ENCODE data around the gene UQCRH. TPM values are rescaled to one million over a fixed set of nuclear protein-coding genes. Genes with fewer than 3 reads are reported as not detected.
"Not testable (repeated sequence)": the region's sequence is repeated elsewhere in the genome, so short reads cannot be mapped to it uniquely, and the experiment has no call there.

Gene UQCRH
- total RNA-seq, 2 experiments from 2014 or later: 101 to 103 TPM

GRCh38 chr1:46352363-46352762, 48.9 kb downstream of the UQCRH start:
- ChIA-PET POLR2A (no interaction called here), CTCF (no interaction called here)
- peaks cover 7% of the 10 kb centered on the region for H3K4me1 ChIP-seq (ENCODE audit: insufficient read depth, low read length)
- peaks cover 63% of the 10 kb centered on the region for H3K36me3 ChIP-seq (ENCODE audit: insufficient read depth, low read length)
- no peak overlapping the region for H3K4me3 ChIP-seq (ENCODE audit: low read length)
- ATAC-seq (ENCODE audit: poor library complexity): no peak
- Mint-ChIP-seq H3K36me3 (ENCODE audit: low read depth) (peaks cover 80% of the 10 kb centered on the region), H3K4me1 (ENCODE audit: low read depth) (peaks cover 5% of the 10 kb centered on the region), H3K9me3 (no peaks in the 10 kb centered on the region), H3K27me3 (no peaks in the 10 kb centered on the region), H3K4me3 (no peak overlapping the region), H3K27ac (no peak overlapping the region)
- TF ChIP-seq CTCF (IDR thresholded peaks at IDR 0.05): no peak
- no peaks in the 10 kb centered on the region for H3K9me3 ChIP-seq (ENCODE audit: control insufficient read depth in 1 of 2, insufficient read depth in 1 of 2, low read length in 2 of 2)
- intact Hi-C loops (cut with DNase I, micrococcal nuclease): no loop called here
- no peak for DNase-seq
- H3K27me3 ChIP-seq (ENCODE audit: control insufficient read depth in 1 of 2, insufficient read depth in 2 of 2, low read length in 2 of 2): no peaks in the 10 kb centered on the region
- H3K27ac ChIP-seq (ENCODE audit: low read depth in 1 of 2, low read length in 2 of 2): no peak overlapping the region

- H3K4me1 ChIP-seq (ENCODE audit: insufficient read depth, low read length); H3K27me3 Mint-ChIP-seq; DNase-seq; H3K27me3 ChIP-seq (ENCODE audit: control insufficient read depth in 1 of 2, insufficient read depth in 2 of 2, low read length in 2 of 2); H3K4me3 ChIP-seq (ENCODE audit: low read length); CTCF ChIA-PET; intact Hi-C loops (cut with DNase I, micrococcal nuclease); H3K4me3 Mint-ChIP-seq; H3K4me1 Mint-ChIP-seq (ENCODE audit: low read depth); H3K9me3 Mint-ChIP-seq; H3K27ac Mint-ChIP-seq; ATAC-seq (ENCODE audit: poor library complexity); H3K9me3 ChIP-seq (ENCODE audit: control insufficient read depth in 1 of 2, insufficient read depth in 1 of 2, low read length in 2 of 2); H3K27ac ChIP-seq (ENCODE audit: low read depth in 1 of 2, low read length in 2 of 2): not testable (repeated sequence)
- H3K36me3 Mint-ChIP-seq (ENCODE audit: low read depth): peaks cover 80% of the 10 kb centered on the region
- POLR2A ChIA-PET: interaction anchor here (0.6 kb wide), 1 partner anchor 647 kb away, joined by 3 read pairs; no protein-coding TSS in a partner anchor
- H3K36me3 ChIP-seq (ENCODE audit: insufficient read depth, low read length): peaks cover 54% of the 10 kb centered on the region
Observed at GRCh38 chr1:46355920-46356319, 52.4 kb downstream of the UQCRH start.

- H3K36me3 Mint-ChIP-seq (ENCODE audit: low read depth): peaks cover 81% of the 10 kb centered on the region
- Histone ChIP-seq H3K4me3 (ENCODE audit: low read length) (no peak overlapping the region), H3K4me1 (ENCODE audit: insufficient read depth, low read length) (no peaks in the 10 kb centered on the region), H3K27me3 (ENCODE audit: control insufficient read depth in 1 of 2, insufficient read depth in 2 of 2, low read length in 2 of 2) (no peaks in the 10 kb centered on the region), H3K36me3 (ENCODE audit: insufficient read depth, low read length) (peaks cover 57% of the 10 kb centered on the region), H3K9me3 (ENCODE audit: control insufficient read depth in 1 of 2, insufficient read depth in 1 of 2, low read length in 2 of 2) (no peaks in the 10 kb centered on the region), H3K27ac (ENCODE audit: low read depth in 1 of 2, low read length in 2 of 2) (no peak overlapping the region)
- no peak overlapping the region for H3K4me3 Mint-ChIP-seq
- ChIA-PET CTCF (no interaction called here), POLR2A (no interaction called here)
- TF ChIP-seq CTCF (IDR thresholded peaks at IDR 0.05): no peak
- no peak for DNase-seq
- no peaks in the 10 kb centered on the region for H3K27me3 Mint-ChIP-seq
- no peak for ATAC-seq (ENCODE audit: poor library complexity)
- H3K4me1 Mint-ChIP-seq (ENCODE audit: low read depth): no peaks in the 10 kb centered on the region
- no peaks in the 10 kb centered on the region for H3K9me3 Mint-ChIP-seq
- intact Hi-C loops (cut with DNase I, micrococcal nuclease): no loop called here
- no peak overlapping the region for H3K27ac Mint-ChIP-seq
Observed at GRCh38 chr1:46362158-46362557, 58.7 kb downstream of the UQCRH start.

- no peak for ATAC-seq (ENCODE audit: poor library complexity)
- intact Hi-C loops (cut with DNase I, micrococcal nuclease): no loop called here
- no peaks in the 10 kb centered on the region for H3K4me1 Mint-ChIP-seq (ENCODE audit: low read depth)
- ChIA-PET CTCF (no interaction called here), POLR2A (no interaction called here)
- peaks cover 57% of the 10 kb centered on the region for H3K36me3 ChIP-seq (ENCODE audit: insufficient read depth, low read length)
- H3K27me3 ChIP-seq (ENCODE audit: control insufficient read depth in 1 of 2, insufficient read depth in 2 of 2, low read length in 2 of 2): no peaks in the 10 kb centered on the region
- no peaks in the 10 kb centered on the region for H3K9me3 Mint-ChIP-seq
- no peak for DNase-seq
- H3K27ac Mint-ChIP-seq: no peak overlapping the region
- H3K27ac ChIP-seq (ENCODE audit: low read depth in 1 of 2, low read length in 2 of 2): no peak overlapping the region
- H3K36me3 Mint-ChIP-seq (ENCODE audit: low read depth): peaks cover 83% of the 10 kb centered on the region
- no peaks in the 10 kb centered on the region for H3K9me3 ChIP-seq (ENCODE audit: control insufficient read depth in 1 of 2, insufficient read depth in 1 of 2, low read length in 2 of 2)
- H3K27me3 Mint-ChIP-seq: no peaks in the 10 kb centered on the region
- no peaks in the 10 kb centered on the region for H3K4me1 ChIP-seq (ENCODE audit: insufficient read depth, low read length)
- no peak overlapping the region for H3K4me3 Mint-ChIP-seq
- no peak for TF ChIP-seq CTCF (IDR thresholded peaks at IDR 0.05)
- no peak overlapping the region for H3K4me3 ChIP-seq (ENCODE audit: low read length)
Observed at GRCh38 chr1:46363121-46363520, 59.6 kb downstream of the UQCRH start.

Data from CD4-positive, alpha-beta T cell (primary cell).